GM23338 (cell line): ENCODE measurements around the gene PPP1CA. TPM values are rescaled to one million over a fixed set of nuclear protein-coding genes. Genes with fewer than 3 reads are reported as not detected.

ENCODE experiments used
- ATAC-seq: fragments of 200-7000 bp; cut with Tn5 transposase; 3 replicates; pipeline ENCODE4 v1.9.1; 2020
- DNase-seq: peaks from one replicate; pipeline ENCODE4 v3.0.0-alpha.2; 2015; ENCODE audit warnings: low spot score
- H2AFZ ChIP-seq: fragments of 200-600 bp; sonication (generic); 2 replicates; pipeline ENCODE4 v1.8.0; 2016; ENCODE audit warnings: antibody characterized with exemption, mild to moderate bottlenecking, moderate library complexity
- H3F3A ChIP-seq: fragments of 200-600 bp; sonication (generic); replicated peaks from 2 replicates; pipeline ENCODE4 v1.8.0; 2017; ENCODE audit warnings: antibody characterized with exemption, mixed run types, low read depth
- H3K27ac ChIP-seq: fragments of 200-600 bp; sonication (generic); 2 replicates; pipeline ENCODE4 v1.6.1; 2016; ENCODE audit warnings: low read depth
- H3K27me3 ChIP-seq: fragments of 200-600 bp; sonication (generic); 2 replicates; pipeline ENCODE4 v1.8.0; 2016; ENCODE audit warnings: mild to moderate bottlenecking, mixed run types, moderate library complexity; ENCODE audit not compliant: insufficient read depth
- H3K36me3 ChIP-seq: fragments of 200-600 bp; sonication (generic); 2 replicates; pipeline ENCODE4 v1.8.0; 2016; ENCODE audit warnings: mild to moderate bottlenecking; ENCODE audit not compliant: insufficient read depth
- H3K4me1 ChIP-seq: fragments of 200-600 bp; sonication (generic); 2 replicates; pipeline ENCODE4 v1.8.0; 2016; ENCODE audit warnings: mild to moderate bottlenecking, moderate library complexity; ENCODE audit not compliant: insufficient read depth
- H3K4me2 ChIP-seq: fragments of 200-600 bp; sonication (generic); 2 replicates; pipeline ENCODE4 v1.7.1; 2017; ENCODE audit warnings: mixed run types
- H3K4me3 ChIP-seq: fragments of 200-600 bp; sonication (generic); 2 replicates; pipeline ENCODE4 v1.6.1; 2016; ENCODE audit warnings: mixed run types
- H3K79me2 ChIP-seq: fragments of 200-600 bp; sonication (generic); replicated peaks from 2 replicates; pipeline ENCODE4 v1.8.0; 2017; ENCODE audit warnings: mild to moderate bottlenecking; ENCODE audit not compliant: insufficient read depth
- H3K9me2 ChIP-seq: fragments of 200-600 bp; sonication (generic); 2 replicates; pipeline ENCODE4 v1.8.0; 2017; ENCODE audit not compliant: insufficient read depth
- H4K20me1 ChIP-seq: fragments of 200-600 bp; sonication (generic); replicated peaks from 2 replicates; pipeline ENCODE4 v1.8.0; 2017; ENCODE audit warnings: mild to moderate bottlenecking; ENCODE audit not compliant: insufficient read depth
- H3K27ac Mint-ChIP-seq: 2 replicates; pipeline ENCODE4 v1.8.0; 2020; ENCODE audit warnings: inconsistent platforms, mild to moderate bottlenecking, moderate library complexity, mixed read lengths
- H3K27me3 Mint-ChIP-seq: 3 replicates; pipeline ENCODE4 v1.8.0; 2022; ENCODE audit warnings: low read depth, mild to moderate bottlenecking, moderate library complexity, mixed read lengths, inconsistent platforms; ENCODE audit not compliant: insufficient read depth, poor library complexity
- H3K36me3 Mint-ChIP-seq: 3 replicates; pipeline ENCODE4 v1.8.0; 2021; ENCODE audit warnings: low read depth, mild to moderate bottlenecking, inconsistent platforms, moderate library complexity, mixed read lengths
- H3K4me1 Mint-ChIP-seq: 3 replicates; pipeline ENCODE4 v1.8.0; 2020; ENCODE audit warnings: mild to moderate bottlenecking, inconsistent platforms, mixed read lengths
- H3K4me3 Mint-ChIP-seq: 3 replicates; pipeline ENCODE4 v1.8.0; 2021; ENCODE audit warnings: moderate library complexity, mild to moderate bottlenecking, inconsistent platforms, mixed read lengths
- H3K9me3 Mint-ChIP-seq: 3 replicates; pipeline ENCODE4 v1.8.0; 2020; ENCODE audit warnings: moderate library complexity, mild to moderate bottlenecking, inconsistent platforms, mixed read lengths
- CREB1 ChIP-seq: fragments of 250-450 bp; sonication (Bioruptor Pico); IDR thresholded peaks from 2 replicates; pipeline ENCODE4 v1.5.0; 2020; ENCODE audit warnings: low read depth, mild to moderate bottlenecking, moderate library complexity
- CTCF ChIP-seq, 2 experiments: fragments of 200-600 bp in 1 of 2; sonication (generic) in 1 of 2; conservative IDR thresholded peaks; 2 replicates each; pipeline versions ENCODE4 v1.5.1 to v1.6.1; 2016 to 2017; ENCODE audit warnings: antibody characterized with exemption in 2 of 2, low read depth in 2 of 2, mild to moderate bottlenecking in 2 of 2, moderate library complexity in 1 of 2
- EZH2 ChIP-seq: fragments of 200-600 bp; sonication (generic); IDR thresholded peaks from one replicate; pipeline ENCODE4 v1.8.0; 2017; ENCODE audit warnings: antibody characterized with exemption, mild to moderate bottlenecking, low read depth; ENCODE audit not compliant: unreplicated experiment
- JUNB ChIP-seq: IDR thresholded peaks from one replicate; pipeline ENCODE4 v1.6.1; 2016; ENCODE audit warnings: antibody characterized with exemption; ENCODE audit not compliant: unreplicated experiment
- POLR2AphosphoS5 ChIP-seq: IDR thresholded peaks from 2 replicates; pipeline ENCODE4 v1.6.1; 2016; ENCODE audit warnings: antibody characterized with exemption, low read depth
- REST ChIP-seq: IDR thresholded peaks from one replicate; pipeline ENCODE4 v1.6.1; 2018; ENCODE audit warnings: antibody characterized with exemption; ENCODE audit not compliant: unreplicated experiment
- STAT1 ChIP-seq: IDR thresholded peaks from one replicate; pipeline ENCODE4 v1.6.1; 2016; ENCODE audit warnings: antibody characterized with exemption; ENCODE audit not compliant: unreplicated experiment
- ZNF114 ChIP-seq: fragments of 250-450 bp; sonication (Bioruptor Pico); IDR thresholded peaks from 2 replicates; pipeline ENCODE4 v1.5.0; 2020; ENCODE audit warnings: mild to moderate bottlenecking, moderate library complexity
- ZNF331 ChIP-seq: fragments of 250-450 bp; sonication (Bioruptor Pico); IDR thresholded peaks from 2 replicates; pipeline ENCODE4 v1.5.0; 2020; ENCODE audit warnings: low read depth, mild to moderate bottlenecking, moderate library complexity
- polyA plus RNA-seq: library from polyadenylated mRNA; unstranded; fragments of >200 nt; fragmentation: Nextera tagmentation; extraction: Ambion mirVana; gene quantifications from 2 replicates; pipeline ENCODE4 v1.2.1, GENCODE V29; 2016
- total RNA-seq: library from RNA; depleted of rRNA; stranded (reverse); fragments of >200 nt; shearing (Covaris generic); gene quantifications from 2 replicates; pipeline ENCODE4 v1.2.3, GENCODE V29; 2014
- TF ChIP-seq, protein P1 (sequence below): fragments of 250-450 bp; sonication (Bioruptor Pico); IDR thresholded peaks from 2 replicates; pipeline ENCODE4 v1.5.0; 2020; ENCODE audit warnings: mild to moderate bottlenecking, moderate library complexity
- TF ChIP-seq, protein P2 (sequence below): IDR thresholded peaks from 2 replicates; pipeline ENCODE4 v1.6.1; 2016; ENCODE audit warnings: antibody characterized with exemption

The PPP1CA gene
- total and polyA plus RNA-seq, 2 experiments from 2014 or later = 217 to 237 TPM

- TF ChIP-seq, protein P1, sequence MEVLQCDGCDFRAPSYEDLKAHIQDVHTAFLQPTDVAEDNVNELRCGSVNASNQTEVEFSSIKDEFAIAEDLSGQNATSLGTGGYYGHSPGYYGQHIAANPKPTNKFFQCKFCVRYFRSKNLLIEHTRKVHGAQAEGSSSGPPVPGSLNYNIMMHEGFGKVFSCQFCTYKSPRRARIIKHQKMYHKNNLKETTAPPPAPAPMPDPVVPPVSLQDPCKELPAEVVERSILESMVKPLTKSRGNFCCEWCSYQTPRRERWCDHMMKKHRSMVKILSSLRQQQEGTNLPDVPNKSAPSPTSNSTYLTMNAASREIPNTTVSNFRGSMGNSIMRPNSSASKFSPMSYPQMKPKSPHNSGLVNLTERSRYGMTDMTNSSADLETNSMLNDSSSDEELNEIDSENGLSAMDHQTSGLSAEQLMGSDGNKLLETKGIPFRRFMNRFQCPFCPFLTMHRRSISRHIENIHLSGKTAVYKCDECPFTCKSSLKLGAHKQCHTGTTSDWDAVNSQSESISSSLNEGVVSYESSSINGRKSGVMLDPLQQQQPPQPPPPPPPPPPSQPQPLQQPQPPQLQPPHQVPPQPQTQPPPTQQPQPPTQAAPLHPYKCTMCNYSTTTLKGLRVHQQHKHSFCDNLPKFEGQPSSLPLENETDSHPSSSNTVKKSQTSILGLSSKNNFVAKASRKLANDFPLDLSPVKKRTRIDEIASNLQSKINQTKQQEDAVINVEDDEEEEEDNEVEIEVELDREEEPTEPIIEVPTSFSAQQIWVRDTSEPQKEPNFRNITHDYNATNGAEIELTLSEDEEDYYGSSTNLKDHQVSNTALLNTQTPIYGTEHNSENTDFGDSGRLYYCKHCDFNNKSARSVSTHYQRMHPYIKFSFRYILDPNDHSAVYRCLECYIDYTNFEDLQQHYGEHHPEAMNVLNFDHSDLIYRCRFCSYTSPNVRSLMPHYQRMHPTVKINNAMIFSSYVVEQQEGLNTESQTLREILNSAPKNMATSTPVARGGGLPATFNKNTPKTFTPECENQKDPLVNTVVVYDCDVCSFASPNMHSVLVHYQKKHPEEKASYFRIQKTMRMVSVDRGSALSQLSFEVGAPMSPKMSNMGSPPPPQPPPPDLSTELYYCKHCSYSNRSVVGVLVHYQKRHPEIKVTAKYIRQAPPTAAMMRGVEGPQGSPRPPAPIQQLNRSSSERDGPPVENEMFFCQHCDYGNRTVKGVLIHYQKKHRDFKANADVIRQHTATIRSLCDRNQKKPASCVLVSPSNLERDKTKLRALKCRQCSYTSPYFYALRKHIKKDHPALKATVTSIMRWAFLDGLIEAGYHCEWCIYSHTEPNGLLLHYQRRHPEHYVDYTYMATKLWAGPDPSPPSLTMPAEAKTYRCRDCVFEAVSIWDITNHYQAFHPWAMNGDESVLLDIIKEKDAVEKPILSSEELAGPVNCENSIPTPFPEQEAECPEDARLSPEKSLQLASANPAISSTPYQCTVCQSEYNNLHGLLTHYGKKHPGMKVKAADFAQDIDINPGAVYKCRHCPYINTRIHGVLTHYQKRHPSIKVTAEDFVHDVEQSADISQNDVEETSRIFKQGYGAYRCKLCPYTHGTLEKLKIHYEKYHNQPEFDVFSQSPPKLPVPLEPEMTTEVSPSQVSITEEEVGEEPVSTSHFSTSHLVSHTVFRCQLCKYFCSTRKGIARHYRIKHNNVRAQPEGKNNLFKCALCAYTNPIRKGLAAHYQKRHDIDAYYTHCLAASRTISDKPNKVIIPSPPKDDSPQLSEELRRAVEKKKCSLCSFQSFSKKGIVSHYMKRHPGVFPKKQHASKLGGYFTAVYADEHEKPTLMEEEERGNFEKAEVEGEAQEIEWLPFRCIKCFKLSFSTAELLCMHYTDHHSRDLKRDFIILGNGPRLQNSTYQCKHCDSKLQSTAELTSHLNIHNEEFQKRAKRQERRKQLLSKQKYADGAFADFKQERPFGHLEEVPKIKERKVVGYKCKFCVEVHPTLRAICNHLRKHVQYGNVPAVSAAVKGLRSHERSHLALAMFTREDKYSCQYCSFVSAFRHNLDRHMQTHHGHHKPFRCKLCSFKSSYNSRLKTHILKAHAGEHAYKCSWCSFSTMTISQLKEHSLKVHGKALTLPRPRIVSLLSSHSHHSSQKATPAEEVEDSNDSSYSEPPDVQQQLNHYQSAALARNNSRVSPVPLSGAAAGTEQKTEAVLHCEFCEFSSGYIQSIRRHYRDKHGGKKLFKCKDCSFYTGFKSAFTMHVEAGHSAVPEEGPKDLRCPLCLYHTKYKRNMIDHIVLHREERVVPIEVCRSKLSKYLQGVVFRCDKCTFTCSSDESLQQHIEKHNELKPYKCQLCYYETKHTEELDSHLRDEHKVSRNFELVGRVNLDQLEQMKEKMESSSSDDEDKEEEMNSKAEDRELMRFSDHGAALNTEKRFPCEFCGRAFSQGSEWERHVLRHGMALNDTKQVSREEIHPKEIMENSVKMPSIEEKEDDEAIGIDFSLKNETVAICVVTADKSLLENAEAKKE = no peak
- no peak for TF ChIP-seq ZNF114 (CRISPR knock-in tag)
These were observed 7.6 kb upstream of the PPP1CA start (continued) for GRCh38 chr11:67409261-67409666.

DNA sequence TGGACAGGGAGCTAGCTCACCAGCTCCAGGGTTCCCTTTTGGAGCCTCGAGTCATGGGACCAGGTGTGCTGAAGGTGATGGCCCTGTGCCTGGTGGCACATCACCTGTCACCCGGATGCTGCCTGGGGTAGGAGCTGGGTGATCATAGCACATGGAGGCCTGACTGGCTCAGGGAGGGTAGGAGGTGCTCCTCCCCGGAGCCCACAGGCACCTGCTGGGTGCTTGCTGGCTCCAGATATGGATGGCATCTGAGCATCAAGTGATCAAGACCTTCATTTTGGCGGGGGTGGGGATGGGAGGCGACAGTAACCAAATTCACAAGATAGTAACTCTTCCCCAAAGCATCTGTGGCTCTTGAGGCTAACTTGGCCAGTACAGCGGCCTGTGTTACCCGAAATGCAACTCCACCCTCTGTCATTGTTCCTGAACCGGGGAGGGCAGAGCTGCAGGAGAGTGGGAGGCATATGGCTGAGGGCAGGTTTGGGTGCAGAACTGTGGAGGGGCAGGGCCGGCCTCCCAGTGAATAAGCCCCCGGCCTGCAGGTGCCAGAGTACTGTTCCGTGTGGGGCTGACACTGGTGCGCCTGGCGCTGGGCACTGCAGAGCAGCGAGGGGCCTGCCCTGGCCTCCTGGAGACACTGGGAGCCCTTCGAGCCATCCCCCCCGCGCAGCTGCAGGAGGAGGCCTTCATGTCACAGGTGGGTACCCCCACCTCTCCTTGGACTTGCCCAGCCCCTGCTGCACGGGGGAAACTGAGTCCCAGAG is 7.0 kb upstream of the PPP1CA start:
- no peak overlapping the region for H2AFZ ChIP-seq
- no peak for ATAC-seq
- no peaks in the 10 kb centered on the region for H3K9me2 ChIP-seq
- H3K27me3 Mint-ChIP-seq = peaks cover 33% of the 10 kb centered on the region
- no peaks in the 10 kb centered on the region for H3K9me3 Mint-ChIP-seq
- no peak overlapping the region for H3K4me2 ChIP-seq
- H3K4me3 ChIP-seq = no peak overlapping the region
- peaks cover 21% of the 10 kb centered on the region for H3K4me1 Mint-ChIP-seq
- no peaks in the 10 kb centered on the region for H3K36me3 ChIP-seq
- no peaks in the 10 kb centered on the region for H3F3A ChIP-seq
- H3K36me3 Mint-ChIP-seq = no peaks in the 10 kb centered on the region
- no peak overlapping the region for H3K4me3 Mint-ChIP-seq
- no peaks in the 10 kb centered on the region for H3K79me2 ChIP-seq
- no peak overlapping the region for H3K27ac ChIP-seq
- no peak for DNase-seq
- H3K4me1 ChIP-seq = peaks cover 4% of the 10 kb centered on the region; the same call in 1 of the 2 replicates
- H4K20me1 ChIP-seq = no peaks in the 10 kb centered on the region
- H3K27ac Mint-ChIP-seq = no peak overlapping the region
- peaks cover 4% of the 10 kb centered on the region; the same call in 1 of the 2 replicates for H3K27me3 ChIP-seq
- no peak for TF ChIP-seq STAT1
- TF ChIP-seq REST = no peak
- TF ChIP-seq ZNF331 (CRISPR knock-in tag) = no peak
- no peak for TF ChIP-seq POLR2AphosphoS5
- no peak for TF ChIP-seq JUNB
- no peak for TF ChIP-seq CREB1
- no peak for TF ChIP-seq ZNF114 (CRISPR knock-in tag)
- TF ChIP-seq CTCF (conservative IDR thresholded peaks at IDR 0.05; ENCODE audit: low read depth in 2 of 2) = no peak
- TF ChIP-seq EZH2 = no peak
- TF ChIP-seq, protein P2, sequence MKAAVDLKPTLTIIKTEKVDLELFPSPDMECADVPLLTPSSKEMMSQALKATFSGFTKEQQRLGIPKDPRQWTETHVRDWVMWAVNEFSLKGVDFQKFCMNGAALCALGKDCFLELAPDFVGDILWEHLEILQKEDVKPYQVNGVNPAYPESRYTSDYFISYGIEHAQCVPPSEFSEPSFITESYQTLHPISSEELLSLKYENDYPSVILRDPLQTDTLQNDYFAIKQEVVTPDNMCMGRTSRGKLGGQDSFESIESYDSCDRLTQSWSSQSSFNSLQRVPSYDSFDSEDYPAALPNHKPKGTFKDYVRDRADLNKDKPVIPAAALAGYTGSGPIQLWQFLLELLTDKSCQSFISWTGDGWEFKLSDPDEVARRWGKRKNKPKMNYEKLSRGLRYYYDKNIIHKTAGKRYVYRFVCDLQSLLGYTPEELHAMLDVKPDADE = no peak
